Endodermal cell (in vitro differentiated cells): ENCODE data around the gene LOXHD1. TPM values are rescaled to one million over a fixed set of nuclear protein-coding genes. Genes with fewer than 3 reads are reported as not detected.

Source experiments
- DNase-seq: peaks from one replicate; pipeline ENCODE4 v3.0.0-alpha.2; 2017
- H3K27ac ChIP-seq: 2 replicates; pipeline ENCODE4 v1.5.1; 2013; ENCODE audit warnings: mild to moderate bottlenecking, low read depth, low read length, moderate library complexity
- H3K27me3 ChIP-seq: 2 replicates; pipeline ENCODE4 v1.6.1; 2013; ENCODE audit warnings: mild to moderate bottlenecking, low read length, moderate library complexity; ENCODE audit not compliant: insufficient read depth, control insufficient read depth, poor library complexity, severe bottlenecking
- H3K36me3 ChIP-seq: 2 replicates; pipeline ENCODE4 v1.7.0; 2013; ENCODE audit warnings: mild to moderate bottlenecking, low read length, moderate library complexity; ENCODE audit not compliant: control insufficient read depth, insufficient read depth
- H3K4me1 ChIP-seq: one replicate; pipeline ENCODE4 v1.7.0; 2013; ENCODE audit warnings: low read length; ENCODE audit not compliant: control insufficient read depth, insufficient read depth
- H3K4me3 ChIP-seq: 2 replicates; pipeline ENCODE4 v1.5.1; 2013; ENCODE audit warnings: mild to moderate bottlenecking, low read length, moderate library complexity
- H3K9ac ChIP-seq: 2 replicates; pipeline ENCODE4 v1.6.1; 2013; ENCODE audit warnings: mild to moderate bottlenecking, low read length, moderate library complexity; ENCODE audit not compliant: poor library complexity, severe bottlenecking; ENCODE audit errors: extremely low read depth
- H3K9me3 ChIP-seq: 2 replicates; pipeline ENCODE4 v1.6.1; 2013; ENCODE audit warnings: mild to moderate bottlenecking, low read length, moderate library complexity; ENCODE audit not compliant: control insufficient read depth
- H3K27ac Mint-ChIP-seq: 2 replicates; pipeline ENCODE4 v1.8.0; 2020; ENCODE audit warnings: mixed read lengths
- H3K27me3 Mint-ChIP-seq: 2 replicates; pipeline ENCODE4 v1.8.0; 2021; ENCODE audit warnings: mild to moderate bottlenecking, mixed read lengths; ENCODE audit not compliant: insufficient read depth
- H3K36me3 Mint-ChIP-seq: 2 replicates; pipeline ENCODE4 v1.8.0; 2020; ENCODE audit warnings: low read depth, mixed read lengths
- H3K4me1 Mint-ChIP-seq: 2 replicates; pipeline ENCODE4 v1.8.0; 2020; ENCODE audit warnings: mixed read lengths
- H3K4me3 Mint-ChIP-seq: 2 replicates; pipeline ENCODE4 v1.8.0; 2020; ENCODE audit warnings: mild to moderate bottlenecking, moderate library complexity, mixed read lengths
- H3K9me3 Mint-ChIP-seq: 2 replicates; pipeline ENCODE4 v1.8.0; 2020; ENCODE audit warnings: mild to moderate bottlenecking, mixed read lengths
- WGBS, 2 experiments: methylation state at CpG; one replicate each; pipeline versions ENCODE4 v1.1.5 to v1.1.7; 2013; ENCODE audit warnings: missing lambda C conversion rate in 2 of 2, mixed read lengths in 1 of 2; ENCODE audit not compliant: insufficient coverage in 1 of 2, insufficient read length in 1 of 2; 5-methylcytosine and 5-hydroxymethylcytosine counted together
- total RNA-seq, 2 donors: library from RNA; stranded (reverse); fragmentation: NEBNext Ultra II Directional in 1 of 2; extraction: Animal tissue kit (Norgen Biotek cat#: 25700) in 1 of 2; gene quantifications; 2 replicates in 1 of 2; 3 replicates in 1 of 2; pipeline ENCODE4 v1.2.1, GENCODE V29; 2021
- TF ChIP-seq, protein P1 (sequence below): fragments of 200-600 bp; sonication (generic); conservative IDR thresholded peaks from 2 replicates; pipeline ENCODE4 v1.5.0; 2021; ENCODE audit warnings: antibody characterized with exemption, mild to moderate bottlenecking

LOXHD1 gene
- total RNA-seq, 2 donors from 2014 or later = 2.1 TPM; not detected in 1

DNA sequence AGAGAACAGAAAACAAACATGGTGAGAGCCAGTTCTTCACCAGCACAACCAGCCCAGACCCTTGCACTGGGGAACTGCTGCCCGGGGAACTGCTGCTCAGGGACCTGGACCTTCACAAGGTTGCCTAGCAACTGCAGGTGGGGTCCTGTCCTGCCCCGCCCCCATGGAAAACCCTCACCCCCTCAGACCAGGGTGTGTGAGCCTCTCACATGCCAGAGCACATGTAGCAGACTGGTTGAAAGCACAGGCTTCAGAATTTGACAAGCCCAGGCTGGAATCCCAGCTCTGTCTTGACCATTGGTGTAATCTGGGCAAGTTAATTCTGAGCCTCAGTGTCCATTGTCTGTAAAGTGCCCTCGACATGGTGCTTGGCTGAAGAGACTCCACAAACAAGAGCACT lies 118.6 kb downstream of the LOXHD1 start:
- Mint-ChIP-seq H3K4me3 (no peak overlapping the region), H3K27me3 (no peaks in the 10 kb centered on the region), H3K9me3 (no peaks in the 10 kb centered on the region), H3K36me3 (no peaks in the 10 kb centered on the region), H3K4me1 (peaks cover 8% of the 10 kb centered on the region), H3K27ac (no peak overlapping the region)
- Histone ChIP-seq H3K36me3 (no peaks in the 10 kb centered on the region), H3K27ac (no peak overlapping the region), H3K4me1 (no peaks in the 10 kb centered on the region), H3K4me3 (no peak overlapping the region), H3K9ac (no peak overlapping the region), H3K27me3 (no peaks in the 10 kb centered on the region), H3K9me3 (no peaks in the 10 kb centered on the region)
- no peak for DNase-seq
- 56 to 81% methylated on average over 2 to 3 of the region's 3 CpGs for whole genome bisulfite sequencing, 2 experiments
- TF ChIP-seq, protein P1, sequence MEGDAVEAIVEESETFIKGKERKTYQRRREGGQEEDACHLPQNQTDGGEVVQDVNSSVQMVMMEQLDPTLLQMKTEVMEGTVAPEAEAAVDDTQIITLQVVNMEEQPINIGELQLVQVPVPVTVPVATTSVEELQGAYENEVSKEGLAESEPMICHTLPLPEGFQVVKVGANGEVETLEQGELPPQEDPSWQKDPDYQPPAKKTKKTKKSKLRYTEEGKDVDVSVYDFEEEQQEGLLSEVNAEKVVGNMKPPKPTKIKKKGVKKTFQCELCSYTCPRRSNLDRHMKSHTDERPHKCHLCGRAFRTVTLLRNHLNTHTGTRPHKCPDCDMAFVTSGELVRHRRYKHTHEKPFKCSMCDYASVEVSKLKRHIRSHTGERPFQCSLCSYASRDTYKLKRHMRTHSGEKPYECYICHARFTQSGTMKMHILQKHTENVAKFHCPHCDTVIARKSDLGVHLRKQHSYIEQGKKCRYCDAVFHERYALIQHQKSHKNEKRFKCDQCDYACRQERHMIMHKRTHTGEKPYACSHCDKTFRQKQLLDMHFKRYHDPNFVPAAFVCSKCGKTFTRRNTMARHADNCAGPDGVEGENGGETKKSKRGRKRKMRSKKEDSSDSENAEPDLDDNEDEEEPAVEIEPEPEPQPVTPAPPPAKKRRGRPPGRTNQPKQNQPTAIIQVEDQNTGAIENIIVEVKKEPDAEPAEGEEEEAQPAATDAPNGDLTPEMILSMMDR = no peak

DNA sequence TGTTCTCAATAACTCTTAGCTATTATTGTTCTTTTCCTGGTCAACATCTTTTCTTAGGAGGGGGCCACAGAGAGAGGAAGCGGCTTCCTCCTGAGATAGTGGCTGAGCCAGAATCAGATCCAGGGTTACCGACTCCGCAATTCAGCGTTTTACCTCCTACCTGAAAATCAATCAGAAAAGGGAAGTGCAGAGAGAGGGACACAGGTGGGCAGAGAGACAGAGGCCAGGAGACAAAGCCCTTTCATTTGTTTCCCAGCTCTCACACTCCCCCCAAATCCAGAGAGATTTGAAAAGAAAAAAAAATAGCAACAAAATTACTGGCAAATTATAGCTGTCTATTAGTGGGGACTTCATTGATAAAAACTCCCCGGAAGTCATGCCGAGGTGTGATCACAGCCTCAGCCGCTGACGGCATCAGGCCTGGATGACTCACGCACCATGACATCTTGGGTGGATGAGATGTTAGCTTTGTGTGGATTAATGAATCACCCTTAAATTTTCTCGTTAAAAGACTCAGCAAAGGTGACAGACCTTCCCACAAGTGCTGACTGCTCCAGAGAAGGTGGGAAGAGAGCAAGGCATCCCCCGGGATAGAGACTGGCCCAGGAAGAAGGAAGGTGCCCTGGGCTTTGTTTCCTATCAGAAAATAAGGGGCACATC lies 120.7 kb downstream of the LOXHD1 start:
- H3K4me3 Mint-ChIP-seq = no peak overlapping the region
- H3K27me3 Mint-ChIP-seq = no peaks in the 10 kb centered on the region
- Histone ChIP-seq H3K4me3 (no peak overlapping the region), H3K9me3 (no peaks in the 10 kb centered on the region), H3K27me3 (no peaks in the 10 kb centered on the region), H3K9ac (no peak overlapping the region), H3K36me3 (no peaks in the 10 kb centered on the region), H3K27ac (no peak overlapping the region), H3K4me1 (no peaks in the 10 kb centered on the region)
- H3K27ac Mint-ChIP-seq = peak overlapping the region; percentile 3
- H3K36me3 Mint-ChIP-seq = no peaks in the 10 kb centered on the region
- 62 to 68% methylated on average over 4 to 11 of the region's 11 CpGs for WGBS, 2 experiments
- no peaks in the 10 kb centered on the region for H3K9me3 Mint-ChIP-seq
- peaks cover 8% of the 10 kb centered on the region for H3K4me1 Mint-ChIP-seq
- TF ChIP-seq, protein P1 = no peak
- peak; percentile 70 for DNase-seq

DNA sequence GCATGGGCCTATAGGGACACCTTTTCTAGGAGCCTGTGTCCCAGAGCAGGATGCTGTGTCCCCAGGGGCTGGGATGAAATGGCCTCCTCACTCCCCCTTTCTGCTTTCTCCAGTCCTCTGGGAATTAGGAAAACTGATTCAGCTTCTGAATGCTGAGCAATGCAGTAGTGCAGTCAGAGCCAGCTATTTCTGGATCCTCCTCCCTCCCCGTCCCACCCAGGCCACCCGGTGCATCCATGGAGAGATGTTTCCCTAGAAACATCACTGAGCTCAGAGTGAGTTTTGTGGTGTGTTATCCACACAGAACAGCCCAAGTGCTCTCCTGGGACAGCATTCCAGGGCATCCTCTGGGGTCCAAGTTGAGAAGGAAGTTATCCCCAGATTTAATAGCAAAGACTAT lies 125.5 kb downstream of the LOXHD1 start:
- Histone ChIP-seq H3K9ac (no peak overlapping the region), H3K27me3 (no peaks in the 10 kb centered on the region), H3K9me3 (no peaks in the 10 kb centered on the region), H3K4me3 (no peak overlapping the region), H3K27ac (no peak overlapping the region), H3K36me3 (no peaks in the 10 kb centered on the region), H3K4me1 (no peaks in the 10 kb centered on the region)
- no peaks in the 10 kb centered on the region for H3K27me3 Mint-ChIP-seq
- no peak for DNase-seq
- H3K9me3 Mint-ChIP-seq = no peaks in the 10 kb centered on the region
- TF ChIP-seq, protein P1 = no peak
- H3K4me3 Mint-ChIP-seq = no peak overlapping the region
- no peak overlapping the region for H3K27ac Mint-ChIP-seq
- H3K4me1 Mint-ChIP-seq = peaks cover 4% of the 10 kb centered on the region
- H3K36me3 Mint-ChIP-seq = no peaks in the 10 kb centered on the region
- WGBS, 2 experiments = 92 to 100% methylated on average over 2 of the region's 2 CpGs
